HEK293 (cell line): ENCODE results near the gene SIAH2.

Experiments used
- CTCF ChIA-PET: fragments of 350-600 bp; formaldehyde crosslinking; extraction: SDS; loops from one replicate; lab custom pipeline; 2021; ENCODE audit warnings: antibody characterized with exemption; lab: Yijun Ruan, JAX
- POLR2A ChIA-PET: fragments of 300-600 bp; formaldehyde crosslinking; extraction: SDS; loops from one replicate; lab custom pipeline; 2020; ENCODE audit warnings: antibody characterized with exemption, inconsistent platforms; lab: Yijun Ruan, JAX
- H3K27ac ChIP-seq: fragments of 200-500 bp; sonication (Bioruptor generic); 2 replicates; pipeline ENCODE4 v1.5.1; 2014; ENCODE audit warnings: low read depth, low read length, control low read depth, inconsistent platforms; ENCODE audit errors: extremely low read depth
- H3K36me3 ChIP-seq, 2 experiments: fragments of 200-500 bp in 1 of 2; sonication (Bioruptor generic) in 1 of 2; 1 replicate in 1 of 2; 2 replicates in 1 of 2; pipeline ENCODE4 v1.5.1; 2014 to 2017; ENCODE audit warnings: inconsistent platforms in 2 of 2, low read length in 2 of 2; ENCODE audit not compliant: control insufficient read depth in 2 of 2, insufficient read depth in 1 of 2
- H3K4me1 ChIP-seq: fragments of 200-500 bp; sonication (Bioruptor generic); 2 replicates; pipeline ENCODE4 v1.5.1; 2014; ENCODE audit warnings: mild to moderate bottlenecking, low read length, inconsistent platforms; ENCODE audit not compliant: control insufficient read depth, insufficient read depth
- H3K4me3 ChIP-seq: 2 replicates; pipeline ENCODE4 v1.5.1; 2011; ENCODE audit warnings: low read depth, mild to moderate bottlenecking, control low read depth, low read length, moderate library complexity
- H3K9me3 ChIP-seq: fragments of 200-500 bp; sonication (Bioruptor generic); 2 replicates; pipeline ENCODE4 v1.5.1; 2014; ENCODE audit warnings: low read depth, low read length, inconsistent platforms; ENCODE audit not compliant: control insufficient read depth, insufficient read depth
- KLF8 ChIP-seq: fragments of 450-650 bp; formaldehyde crosslinking; IDR thresholded peaks from 2 replicates; pipeline ENCODE4 v1.5.1; 2016; ENCODE audit warnings: missing biosample characterization, missing genetic modification characterization
- RBAK ChIP-seq: fragments of 450-650 bp; formaldehyde crosslinking; IDR thresholded peaks from 2 replicates; pipeline ENCODE4 v1.5.1; 2016; ENCODE audit warnings: missing biosample characterization, missing genetic modification characterization
- TCF7L2 ChIP-seq: IDR thresholded peaks from 2 replicates; pipeline ENCODE4 v1.6.1; 2011; ENCODE audit warnings: low read depth, mild to moderate bottlenecking, inconsistent platforms, low read length, moderate library complexity, borderline replicate concordance
- ZBTB11 ChIP-seq: fragments of 450-650 bp; formaldehyde crosslinking; conservative IDR thresholded peaks from 2 replicates; pipeline ENCODE4 v1.5.1; 2016; ENCODE audit warnings: low read depth, missing biosample characterization, missing genetic modification characterization
- ZBTB20 ChIP-seq: fragments of 450-650 bp; formaldehyde crosslinking; IDR thresholded peaks from 2 replicates; pipeline ENCODE4 v1.5.1; 2016; ENCODE audit warnings: missing biosample characterization, missing genetic modification characterization
- ZIC2 ChIP-seq: fragments of 450-650 bp; formaldehyde crosslinking; IDR thresholded peaks from 2 replicates; pipeline ENCODE4 v1.5.1; 2016; ENCODE audit warnings: missing biosample characterization, missing genetic modification characterization
- ZNF302 ChIP-seq: fragments of 450-650 bp; formaldehyde crosslinking; IDR thresholded peaks from 2 replicates; pipeline ENCODE4 v1.5.1; 2016; ENCODE audit warnings: missing biosample characterization, missing genetic modification characterization, low read depth
- ZNF394 ChIP-seq: fragments of 450-650 bp; formaldehyde crosslinking; IDR thresholded peaks from 2 replicates; pipeline ENCODE4 v1.5.1; 2016; ENCODE audit warnings: missing biosample characterization, missing genetic modification characterization, mild to moderate bottlenecking, moderate library complexity, borderline replicate concordance
- ZNF473 ChIP-seq: fragments of 450-650 bp; formaldehyde crosslinking; IDR thresholded peaks from 2 replicates; pipeline ENCODE4 v1.5.1; 2017; ENCODE audit warnings: missing biosample characterization, missing genetic modification characterization
- ZNF510 ChIP-seq: fragments of 450-650 bp; formaldehyde crosslinking; IDR thresholded peaks from 2 replicates; pipeline ENCODE4 v1.5.1; 2018; ENCODE audit warnings: mild to moderate bottlenecking, missing genetic modification characterization, missing biosample characterization; ENCODE audit not compliant: insufficient replicate concordance
- ZNF514 ChIP-seq: fragments of 450-650 bp; formaldehyde crosslinking; IDR thresholded peaks from 2 replicates; pipeline ENCODE4 v1.5.1; 2016; ENCODE audit warnings: missing biosample characterization, missing genetic modification characterization
- ZNF692 ChIP-seq: fragments of 450-650 bp; formaldehyde crosslinking; IDR thresholded peaks from 2 replicates; pipeline ENCODE4 v1.5.1; 2016; ENCODE audit warnings: missing biosample characterization, missing genetic modification characterization
- ZNF701 ChIP-seq: fragments of 450-650 bp; formaldehyde crosslinking; IDR thresholded peaks from 2 replicates; pipeline ENCODE4 v1.5.1; 2016; ENCODE audit warnings: missing biosample characterization, missing genetic modification characterization
- ZSCAN16 ChIP-seq: fragments of 450-650 bp; formaldehyde crosslinking; IDR thresholded peaks from 2 replicates; pipeline ENCODE4 v1.5.1; 2016; ENCODE audit warnings: missing biosample characterization, missing genetic modification characterization
- TF ChIP-seq, protein P1 (sequence below): fragments of 450-650 bp; IDR thresholded peaks from 2 replicates; pipeline ENCODE4 v1.5.1; 2018; ENCODE audit warnings: missing biosample characterization, mild to moderate bottlenecking, missing genetic modification characterization

The SIAH2 gene

GRCh38 chr3:150737874-150738679 is 24.9 kb downstream of the SIAH2 start (continued):
- TF ChIP-seq ZBTB11 (tag by site-specific recombination) = no peak
- no peak for TF ChIP-seq ZNF514 (tag by site-specific recombination)
- no peak for TF ChIP-seq RBAK (tag by site-specific recombination)
- no peak for TF ChIP-seq KLF8 (tag by site-specific recombination)
- no peak for TF ChIP-seq ZBTB20 (tag by site-specific recombination)
- TF ChIP-seq ZNF701 (tag by site-specific recombination) = no peak
- TF ChIP-seq ZIC2 (tag by site-specific recombination) = 0 out of 2 replicates have a peak, but pooled peaks have one; percentile 15
- no peak for TF ChIP-seq ZSCAN16 (tag by site-specific recombination)
- TF ChIP-seq TCF7L2 = no peak
- TF ChIP-seq ZNF692 (tag by site-specific recombination) = no peak
- TF ChIP-seq ZNF473 (tag by site-specific recombination) = no peak
- TF ChIP-seq ZNF394 (tag by site-specific recombination) = peak; percentile 49; the same call in 1 of the 2 replicates
- TF ChIP-seq ZNF510 (tag by site-specific recombination) = no peak
- TF ChIP-seq, protein P1, sequence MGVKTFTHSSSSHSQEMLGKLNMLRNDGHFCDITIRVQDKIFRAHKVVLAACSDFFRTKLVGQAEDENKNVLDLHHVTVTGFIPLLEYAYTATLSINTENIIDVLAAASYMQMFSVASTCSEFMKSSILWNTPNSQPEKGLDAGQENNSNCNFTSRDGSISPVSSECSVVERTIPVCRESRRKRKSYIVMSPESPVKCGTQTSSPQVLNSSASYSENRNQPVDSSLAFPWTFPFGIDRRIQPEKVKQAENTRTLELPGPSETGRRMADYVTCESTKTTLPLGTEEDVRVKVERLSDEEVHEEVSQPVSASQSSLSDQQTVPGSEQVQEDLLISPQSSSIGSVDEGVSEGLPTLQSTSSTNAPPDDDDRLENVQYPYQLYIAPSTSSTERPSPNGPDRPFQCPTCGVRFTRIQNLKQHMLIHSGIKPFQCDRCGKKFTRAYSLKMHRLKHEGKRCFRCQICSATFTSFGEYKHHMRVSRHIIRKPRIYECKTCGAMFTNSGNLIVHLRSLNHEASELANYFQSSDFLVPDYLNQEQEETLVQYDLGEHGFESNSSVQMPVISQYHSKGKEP (tag by site-specific recombination) = no peak

- peaks cover 0 to 7% of the 10 kb centered on the region in 2 experiments; a peak in 1 of 3 replicates for H3K36me3 ChIP-seq
- no peaks in the 10 kb centered on the region for H3K4me1 ChIP-seq
- TF ChIP-seq TCF7L2 = peak; percentile 84
- TF ChIP-seq ZNF302 (tag by site-specific recombination) = no peak
- no peak overlapping the region for H3K27ac ChIP-seq
- no peak overlapping the region for H3K4me3 ChIP-seq
- CTCF ChIA-PET = interaction anchor here (0.6 to 1.3 kb wide), 2 partner anchors 94 to 128 kb away, joined by 3 read pairs; no protein-coding TSS in a partner anchor
- H3K9me3 ChIP-seq = no peaks in the 10 kb centered on the region
- POLR2A ChIA-PET = no interaction called here
Observed at GRCh38 chr3:150736903-150737832, 25.8 kb downstream of the SIAH2 start.
